GM19463 (cell line): Measurements from ENCODE around the gene AFG1L.
"Not testable (repeated sequence)": the region's sequence is repeated elsewhere in the genome, so short reads cannot be mapped to it uniquely, and the experiment has no call there.

Source experiments
- ATAC-seq: cut with Tn5 transposase; IDR thresholded peaks from one replicate; pipeline ENCODE4 v1.9.1; 2021; ENCODE audit warnings: mild to moderate bottlenecking, moderate library complexity; ENCODE audit not compliant: unreplicated experiment

AFG1L gene

DNA sequence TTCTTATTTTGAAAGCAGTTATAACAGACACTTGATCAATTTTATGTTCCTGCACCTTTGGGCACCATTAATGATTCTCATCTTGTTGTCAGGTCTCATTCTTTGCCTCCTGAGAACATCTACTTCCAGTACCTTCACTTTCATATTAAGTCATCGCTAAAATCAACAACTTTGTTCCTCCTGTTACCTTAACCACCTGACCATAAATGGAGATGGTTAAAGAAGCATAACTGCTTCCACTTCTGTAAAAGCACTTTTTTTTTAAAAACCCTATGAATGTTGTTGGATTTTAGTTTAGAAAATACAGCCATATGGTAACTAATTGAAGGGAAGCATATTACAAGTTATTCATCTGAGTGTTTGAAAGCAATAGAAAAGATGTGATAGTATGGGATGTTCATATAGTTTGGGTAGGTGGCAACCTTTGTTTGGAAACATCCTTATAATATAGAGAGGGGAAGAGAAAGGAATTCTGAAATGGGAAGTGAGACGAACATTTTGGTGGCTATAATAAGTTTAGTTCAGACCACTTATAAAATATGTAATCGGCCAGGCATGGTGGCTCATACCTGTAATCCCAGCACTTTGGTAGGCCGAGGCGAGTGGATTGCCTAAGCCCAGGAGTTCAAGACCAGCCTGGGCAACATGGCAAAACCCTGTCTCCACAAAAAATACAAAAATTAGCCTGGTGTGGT, 53.9 kb downstream of the AFG1L start:
- ATAC-seq: peak; percentile 87

DNA sequence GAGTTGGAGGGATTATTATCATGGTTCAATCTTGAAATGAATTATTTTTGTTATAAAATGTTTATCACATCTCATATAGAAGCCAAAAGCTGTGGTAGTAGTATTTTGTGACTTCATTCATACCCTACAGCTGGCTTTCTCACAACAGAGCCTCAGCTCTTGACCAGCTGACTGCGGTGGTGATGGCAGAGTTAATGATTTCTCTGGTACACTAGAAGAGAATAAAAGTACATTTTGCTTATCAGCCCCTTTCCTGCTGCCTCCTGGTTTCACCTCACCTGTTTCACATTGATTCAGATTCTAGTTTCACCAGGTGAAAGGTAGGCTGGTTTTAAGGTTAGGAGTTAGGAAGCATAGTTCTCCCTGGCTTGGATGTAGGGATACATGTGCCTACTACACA, 55.7 kb downstream of the AFG1L start:
- ATAC-seq: peak; percentile 77

DNA sequence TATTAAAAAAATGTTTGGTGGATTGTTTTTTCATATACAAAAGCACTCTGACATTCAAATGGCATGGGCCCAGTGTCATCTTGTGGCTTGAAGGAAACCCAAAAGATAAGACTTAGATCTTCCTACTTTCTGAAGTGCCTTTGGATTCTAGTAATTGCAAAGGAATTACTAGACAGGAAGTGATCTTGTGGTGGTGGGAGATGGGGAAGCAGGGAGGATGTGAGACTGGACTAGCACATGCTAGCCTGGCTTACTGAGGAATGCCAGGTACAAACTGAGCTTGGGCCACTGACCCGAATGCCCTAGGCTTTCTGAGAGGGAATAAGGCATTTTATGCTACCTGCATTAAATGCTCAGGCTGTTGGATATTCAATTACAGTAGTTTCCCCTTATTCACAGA, 59.0 kb downstream of the AFG1L start:
- no peak for ATAC-seq

DNA sequence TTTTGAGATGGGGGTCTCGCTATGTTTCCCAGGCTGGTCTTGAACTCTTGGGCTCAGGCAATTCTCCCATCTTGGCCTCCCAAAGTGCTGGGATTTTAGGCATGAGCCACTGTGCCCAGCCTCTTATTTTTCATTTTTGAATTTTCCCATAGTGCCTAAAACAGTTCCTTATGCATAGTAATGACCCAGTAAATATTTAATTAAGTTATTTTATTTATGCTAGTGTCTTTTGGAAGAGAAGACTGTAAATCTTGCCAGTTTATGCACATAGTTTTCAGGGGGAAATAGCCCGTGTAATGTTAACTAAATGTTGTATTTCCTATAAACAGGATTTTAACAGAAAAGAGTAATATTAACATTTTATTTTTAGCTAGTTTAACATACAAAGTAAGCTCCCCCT, 60.3 kb downstream of the AFG1L start:
- ATAC-seq: no peak

DNA sequence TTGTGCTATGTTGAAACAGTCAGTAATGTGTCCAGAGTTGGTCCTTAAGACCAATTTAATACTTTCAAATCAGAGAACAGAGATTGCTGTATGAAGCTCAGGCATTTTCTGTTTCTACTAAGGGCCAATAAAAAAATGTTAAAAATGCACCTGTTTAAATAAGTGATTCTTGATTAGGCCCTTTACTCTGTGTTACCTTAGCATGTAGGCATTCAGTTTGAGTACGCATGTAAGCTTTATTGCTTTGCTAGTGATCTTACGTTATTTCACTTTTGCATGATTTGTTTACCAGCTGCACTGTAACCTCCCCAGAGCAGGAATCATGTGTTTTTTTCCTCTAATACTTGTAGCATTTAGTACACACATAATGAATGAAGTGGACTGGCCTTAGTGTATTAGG, 61.0 kb downstream of the AFG1L start:
- ATAC-seq: no peak

DNA sequence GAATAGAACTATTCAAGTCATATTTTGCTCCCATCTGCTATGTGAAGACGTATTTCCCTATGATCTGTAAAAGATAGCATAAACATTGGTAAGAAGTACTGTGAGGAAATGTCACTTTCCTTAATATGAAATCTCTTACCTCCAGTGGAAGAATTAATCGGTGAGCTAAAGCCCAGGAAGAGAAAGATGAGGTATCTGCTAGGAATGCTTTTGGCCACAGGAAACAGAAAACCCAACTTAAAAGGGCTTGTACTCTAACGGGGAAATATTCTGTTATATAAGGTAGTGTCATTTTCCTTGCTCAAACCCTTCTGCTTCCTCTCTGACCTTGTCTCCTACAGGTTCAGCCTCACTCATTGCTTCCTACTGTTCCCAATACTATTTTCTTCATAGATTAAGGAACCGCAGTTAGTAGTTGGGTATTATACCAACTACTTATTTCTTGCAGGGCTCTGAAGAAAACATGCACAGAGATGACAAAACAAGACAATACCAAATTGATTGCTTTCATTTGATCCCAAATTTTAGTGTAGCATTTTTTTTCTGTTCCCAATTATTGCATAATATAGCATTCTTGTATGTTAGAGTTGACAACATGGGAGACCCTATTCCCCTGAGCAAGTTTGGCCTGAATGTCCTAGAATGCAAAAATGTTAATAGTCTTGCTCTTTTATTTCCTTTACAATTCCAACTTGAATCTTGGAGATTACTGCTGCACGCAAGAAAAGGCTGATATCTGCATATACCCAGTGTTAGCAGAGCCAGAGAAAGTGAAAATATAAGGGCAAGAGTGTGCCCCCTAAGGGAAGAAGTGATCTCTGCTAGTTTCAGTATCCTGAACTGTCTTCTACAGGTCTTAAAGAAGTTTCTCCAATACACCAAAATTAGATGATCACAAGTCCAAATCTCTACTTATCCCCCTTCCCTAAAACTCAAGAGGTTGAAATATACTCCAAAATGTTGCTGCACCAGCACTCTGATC, 65.3 kb downstream of the AFG1L start:
- ATAC-seq: no peak

DNA sequence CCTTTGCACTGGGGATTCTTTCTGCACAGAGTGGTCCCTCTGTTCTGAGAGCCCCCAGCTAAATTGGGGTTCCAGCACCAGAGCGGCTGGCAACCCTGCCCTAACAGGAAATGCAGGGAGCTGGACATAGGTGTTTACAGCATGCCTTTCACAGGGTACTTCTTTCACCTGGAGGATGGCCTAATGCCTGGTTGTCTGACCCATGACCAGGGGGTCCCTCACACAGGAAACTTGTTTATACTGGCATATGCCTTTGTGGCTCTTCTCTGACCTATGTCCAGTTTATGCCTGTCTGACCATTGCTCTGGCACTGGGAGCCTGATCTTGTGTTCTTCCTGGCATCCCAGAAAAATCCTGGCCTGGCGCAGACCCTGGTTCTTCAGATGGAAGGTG, 66.1 kb downstream of the AFG1L start:
- no peak for ATAC-seq

DNA sequence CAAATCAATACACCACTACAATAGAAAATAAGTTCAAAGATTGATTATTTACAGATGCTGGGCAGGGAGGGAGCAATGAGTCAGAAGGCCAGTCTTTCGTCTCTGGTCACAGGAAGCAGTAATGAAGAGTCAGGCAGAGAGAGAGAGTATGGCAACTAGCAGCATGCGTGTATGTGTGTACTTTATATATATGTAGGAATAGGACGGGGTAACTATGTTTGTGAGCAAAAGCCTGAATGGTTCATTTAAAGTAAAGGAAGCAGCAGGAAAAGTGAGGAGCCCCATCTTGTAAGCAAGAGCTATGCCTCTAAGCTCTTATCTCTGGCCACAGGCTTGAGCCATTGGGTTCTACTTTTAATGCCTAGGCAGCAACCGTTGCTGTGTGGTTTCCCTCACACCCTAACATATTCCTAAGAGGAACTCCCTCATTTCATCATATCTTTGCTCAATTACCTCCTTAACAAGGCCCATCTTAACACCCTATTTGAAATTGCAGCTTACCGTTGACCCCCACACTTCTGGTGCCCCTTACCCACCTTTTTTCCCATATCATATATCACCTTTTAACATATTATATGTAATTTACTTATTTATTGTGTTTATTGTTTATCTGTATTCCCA, 66.6 kb downstream of the AFG1L start:
- ATAC-seq: no peak

DNA sequence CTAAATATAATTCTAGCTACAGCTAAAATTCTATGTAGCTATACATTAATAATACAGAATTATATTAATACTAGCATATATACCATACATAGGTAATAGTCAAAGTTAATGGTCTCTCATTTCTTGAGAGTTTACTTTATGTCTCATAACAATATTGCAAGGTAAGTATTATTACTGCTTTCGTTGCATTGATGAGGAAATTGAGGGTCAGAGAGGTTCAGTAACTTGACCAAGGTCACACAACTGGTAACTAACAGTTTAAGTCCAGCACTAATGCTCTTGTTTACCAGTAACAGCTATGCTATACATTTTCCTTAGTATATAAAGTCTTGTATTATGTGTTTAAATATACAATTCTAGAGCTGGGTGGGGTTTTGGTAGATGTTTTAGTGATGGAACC, 67.6 kb downstream of the AFG1L start:
- ATAC-seq: no peak

DNA sequence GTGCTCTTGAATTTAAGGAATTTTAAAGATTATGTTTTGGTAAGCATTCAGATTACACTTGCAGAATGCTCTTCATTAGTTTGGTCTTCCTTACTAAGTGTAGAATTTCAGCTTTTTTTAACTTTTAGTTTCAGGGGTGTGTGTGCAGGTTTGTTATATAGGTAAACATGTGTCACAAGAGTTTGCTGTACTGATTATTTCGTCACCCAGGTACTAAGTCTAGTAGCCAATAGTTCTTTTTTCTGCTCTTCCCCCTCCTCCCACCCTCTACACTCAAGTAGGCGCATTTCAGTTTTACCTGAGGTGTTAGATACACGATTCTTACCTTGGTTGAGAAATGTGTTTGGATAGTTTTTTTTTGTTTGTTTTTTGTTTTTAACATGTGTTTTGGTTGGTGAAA, 68.3 kb downstream of the AFG1L start:
- no peak for ATAC-seq

DNA sequence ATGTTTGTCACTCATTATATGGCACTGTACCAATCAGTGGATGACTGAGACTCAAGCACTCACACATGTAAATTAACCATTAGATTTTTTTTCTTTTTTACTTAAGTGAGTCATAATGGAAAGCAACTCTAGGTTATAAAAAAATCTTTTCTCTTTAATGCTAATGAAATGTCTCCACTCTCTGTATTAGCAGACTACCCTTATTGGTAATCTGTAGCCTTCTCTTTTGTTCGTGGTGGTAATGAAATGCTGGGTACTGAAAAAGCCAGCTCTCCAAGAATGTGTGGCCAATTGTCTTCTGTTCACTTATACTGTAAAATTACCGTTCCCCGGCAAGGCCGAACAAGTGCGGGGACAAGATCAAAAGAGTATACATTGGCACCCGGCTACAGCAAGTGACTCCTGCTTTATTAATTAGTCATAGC, 69.0 kb downstream of the AFG1L start:
- ATAC-seq: no peak

DNA sequence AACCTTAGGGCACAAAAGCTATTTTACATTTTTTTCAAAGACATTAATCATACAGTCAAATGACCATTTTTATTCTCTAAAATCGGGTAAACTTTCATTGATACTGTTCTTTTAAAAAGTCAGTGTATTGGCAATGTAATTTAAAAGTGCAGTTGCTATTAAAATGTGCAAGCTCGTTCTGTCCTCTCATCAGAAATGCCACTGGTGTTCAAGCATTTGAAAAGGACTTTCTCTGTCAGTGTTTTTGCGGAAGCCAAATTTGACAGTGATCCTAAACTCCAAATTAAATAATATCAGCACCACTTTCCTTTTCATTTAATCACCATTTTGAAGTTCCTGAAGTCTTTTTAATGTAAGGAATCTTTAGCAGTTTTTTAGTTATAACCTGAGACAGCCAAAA, 69.6 kb downstream of the AFG1L start:
- ATAC-seq: no peak

DNA sequence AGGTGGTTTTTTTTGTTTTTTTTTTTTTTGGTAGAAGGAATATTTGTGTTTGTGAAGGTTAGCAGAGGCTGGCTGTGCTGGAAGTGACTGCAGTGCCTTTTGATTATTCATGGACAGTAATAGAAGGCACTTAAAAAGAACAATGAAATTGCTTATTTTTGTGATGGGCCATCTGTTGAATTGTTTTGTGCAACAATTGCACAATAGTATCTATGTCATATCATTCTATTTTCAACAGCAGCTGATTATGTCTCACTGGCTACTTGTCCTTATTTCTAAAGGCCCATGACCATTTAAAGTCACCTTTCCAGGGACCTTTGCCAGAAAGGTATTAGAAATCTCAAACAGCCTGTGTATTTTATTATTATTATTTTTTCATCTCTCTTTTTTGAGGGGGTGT, 70.6 kb downstream of the AFG1L start:
- ATAC-seq: no peak

DNA sequence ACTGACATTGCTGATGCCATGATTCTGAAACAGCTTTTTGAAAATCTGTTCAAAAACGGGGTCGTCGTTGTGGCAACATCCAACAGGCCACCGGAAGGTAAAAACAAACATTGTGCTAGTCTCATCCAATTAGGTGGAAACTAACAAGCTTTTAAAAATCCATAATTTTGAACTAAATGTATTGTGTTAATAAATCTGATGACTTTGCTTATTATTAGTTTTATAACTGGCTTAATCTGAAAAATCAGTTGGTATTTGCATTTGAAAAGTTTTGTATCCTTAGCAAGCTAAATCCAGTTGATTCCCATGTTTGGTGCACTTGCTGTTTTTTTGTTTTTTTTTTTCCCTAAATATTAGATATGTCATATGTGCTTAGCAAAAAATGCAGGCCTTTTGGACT, 71.4 kb downstream of the AFG1L start:
- no peak for ATAC-seq

DNA sequence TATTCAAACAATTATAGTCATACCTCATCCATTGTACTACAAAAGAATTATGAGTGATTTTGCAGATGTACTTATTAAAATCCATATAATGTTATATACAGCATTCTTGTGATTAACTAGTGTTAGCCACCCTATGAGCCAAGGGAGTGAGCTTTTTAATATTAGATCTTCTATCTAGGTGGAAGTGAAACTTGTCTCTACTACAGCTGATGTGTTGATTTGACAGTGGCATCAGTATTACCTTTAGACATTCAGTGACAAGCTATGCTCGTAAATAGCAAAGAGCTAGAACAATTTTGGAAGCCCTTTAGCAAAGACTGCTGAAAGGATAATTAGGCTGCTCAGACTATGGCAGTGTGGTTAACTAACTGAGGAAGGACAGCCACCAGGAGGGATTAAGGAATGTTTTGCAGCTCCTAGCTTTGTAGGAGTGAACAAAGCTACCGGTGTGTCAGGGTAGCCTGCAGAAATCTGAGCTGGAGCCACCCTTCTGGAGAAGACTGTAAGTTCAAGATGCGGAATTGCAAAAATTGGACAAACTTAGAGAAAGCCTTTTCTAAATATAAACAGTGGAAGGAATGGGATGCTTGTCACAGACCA, 73.7 kb downstream of the AFG1L start:
- ATAC-seq: no peak

DNA sequence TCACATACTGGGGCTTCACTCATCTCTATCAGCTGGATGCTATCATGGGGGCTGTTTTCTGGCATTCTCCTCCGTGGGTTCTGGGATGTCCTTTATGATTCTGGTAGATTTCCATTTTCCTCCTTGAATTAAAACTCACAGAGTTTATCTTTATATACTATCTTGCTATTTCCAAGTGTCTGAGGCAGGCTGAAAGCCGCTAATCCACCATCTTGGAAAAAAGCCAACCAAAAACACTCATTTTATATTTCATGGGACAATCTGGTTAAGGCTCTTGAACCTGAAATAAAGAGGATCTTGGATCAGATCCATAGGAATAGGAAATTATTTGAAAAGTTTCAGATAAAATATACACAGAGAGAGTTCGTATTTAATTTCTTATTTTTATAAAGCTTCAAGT, 86.0 kb downstream of the AFG1L start:
- no peak for ATAC-seq

DNA sequence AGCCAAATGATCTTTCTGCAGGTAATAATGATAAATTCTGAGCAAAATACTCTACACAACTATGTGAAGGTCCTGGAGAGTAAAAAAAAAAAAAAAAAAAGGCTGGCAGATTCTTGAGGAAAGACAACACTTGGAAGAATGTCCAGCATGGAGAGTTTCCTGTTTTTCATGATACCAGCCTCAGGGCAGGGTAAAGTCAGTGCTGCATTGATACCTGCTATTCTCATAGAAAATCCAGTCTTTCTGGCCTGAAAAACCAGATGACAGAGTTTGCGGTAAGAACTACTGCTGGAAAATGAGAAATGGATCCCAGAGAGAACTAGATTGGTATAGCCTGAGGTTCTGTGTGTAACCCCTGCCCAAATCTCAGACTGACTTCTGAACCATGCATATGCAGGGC, 89.1 kb downstream of the AFG1L start:
- no peak for ATAC-seq

DNA sequence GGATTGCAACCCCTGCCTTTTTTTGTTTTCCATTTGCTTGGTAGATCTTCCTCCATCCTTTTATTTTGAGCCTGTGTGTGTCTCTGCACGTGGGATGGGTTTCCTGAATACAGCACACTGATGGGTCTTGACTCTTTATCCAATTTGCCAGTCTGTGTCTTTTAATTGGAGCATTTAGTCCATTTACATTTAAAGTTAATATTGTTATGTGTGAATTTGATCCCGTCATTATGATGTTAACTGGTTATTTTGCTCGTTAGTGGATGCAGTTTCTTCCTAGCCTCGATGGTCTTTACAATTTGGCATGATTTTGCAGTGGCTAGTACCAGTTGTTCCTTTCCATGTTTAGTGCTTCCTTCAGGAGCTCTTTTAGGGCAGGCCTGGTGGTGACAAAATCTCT, 94.3 kb downstream of the AFG1L start:
- not testable (repeated sequence) for ATAC-seq

DNA sequence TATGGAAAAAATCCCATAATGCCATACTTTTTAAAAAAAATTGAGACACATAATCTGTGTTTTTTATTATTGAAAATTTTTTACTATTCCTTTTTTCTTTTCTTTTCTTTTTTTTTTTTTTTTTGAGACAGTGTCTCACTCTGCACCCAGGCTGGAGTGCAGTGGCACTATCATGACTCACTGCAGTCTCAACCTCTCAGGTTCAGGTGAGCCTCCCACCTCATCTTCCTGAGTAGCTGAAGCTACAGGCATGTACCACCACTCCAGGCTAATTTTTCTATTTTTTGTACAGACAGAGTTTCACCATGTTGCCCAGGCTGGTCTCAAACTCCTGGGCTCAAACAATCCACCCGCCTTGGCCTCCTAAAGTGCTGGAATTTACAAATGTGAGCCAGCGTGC, 100.4 kb downstream of the AFG1L start:
- no peak for ATAC-seq

DNA sequence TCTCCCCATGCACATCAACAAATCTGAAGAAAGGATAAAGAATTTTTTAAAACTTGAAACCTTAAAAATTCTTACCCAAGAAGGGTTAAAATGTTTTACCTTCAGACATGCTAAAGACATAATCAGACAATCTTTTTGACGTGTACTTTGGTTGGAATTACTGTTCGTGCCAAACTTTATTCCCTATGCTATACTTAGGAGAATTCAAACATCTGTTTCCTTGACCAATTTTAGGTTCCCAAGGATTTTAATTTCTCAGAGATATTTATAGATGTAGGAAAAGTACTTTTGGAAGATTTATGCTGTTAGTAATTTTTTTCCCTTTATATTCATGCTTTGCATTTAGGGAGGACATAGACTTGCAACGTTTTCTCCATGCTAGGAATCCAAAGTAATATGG, 108.4 kb downstream of the AFG1L start:
- ATAC-seq: no peak

DNA sequence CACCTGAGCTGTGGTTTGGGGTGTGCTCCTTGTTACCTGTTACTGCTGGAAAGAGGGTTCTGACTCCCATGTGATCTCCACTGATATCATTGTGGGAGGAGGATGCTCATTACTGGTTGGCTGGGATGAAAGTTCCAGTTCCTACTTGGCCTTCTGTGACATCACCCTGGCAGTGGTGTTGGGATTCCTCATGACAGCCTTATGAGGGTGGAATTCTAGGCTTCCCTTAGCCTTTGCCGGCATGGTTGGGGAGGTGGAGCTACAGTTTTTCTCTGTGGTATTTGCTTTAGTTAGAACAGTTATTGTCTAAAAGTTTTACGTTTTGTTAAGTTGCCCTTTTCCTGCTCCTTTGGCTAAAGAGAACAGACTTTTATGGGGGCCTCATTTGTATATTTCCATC, 112.1 kb downstream of the AFG1L start:
- ATAC-seq: no peak
